Right lobe of liver (tissue), 6 donors: ENCODE results near the gene RHEX. TPM values are rescaled to one million over a fixed set of nuclear protein-coding genes. Genes with fewer than 3 reads are reported as not detected.

Experiments
- ATAC-seq, 4 donors: fragments of 200-7000 bp; cut with Tn5 transposase; one replicate each; pipeline ENCODE4 v1.9.1; 2020; ENCODE audit warnings: mild to moderate bottlenecking in 4 of 4, moderate library complexity in 4 of 4
- DNase-seq, 3 donors: peaks; one replicate each; pipeline ENCODE4 v3.0.0-alpha.2; 2020
- H3K27ac ChIP-seq, 3 donors: fragments of 200-600 bp; one replicate each; pipeline ENCODE4 v1.8.0; 2022
- H3K27me3 ChIP-seq, 2 donors: fragments of 200-600 bp; one replicate each; pipeline ENCODE4 v1.8.0; 2022
- H3K36me3 ChIP-seq, 4 donors: fragments of 200-600 bp; sonication (generic) in 1 of 4; one replicate each; pipeline versions ENCODE4 v1.5.1 to v1.8.0; 2017 to 2022; ENCODE audit warnings: control low read depth in 1 of 4
- H3K4me1 ChIP-seq, 4 donors: fragments of 200-600 bp; sonication (generic) in 1 of 4; one replicate each; pipeline versions ENCODE4 v1.5.1 to v1.8.0; 2017 to 2022; ENCODE audit warnings: control low read depth in 1 of 4
- H3K4me3 ChIP-seq, 3 donors: fragments of 200-600 bp; one replicate each; pipeline ENCODE4 v1.8.0; 2022
- H3K9me3 ChIP-seq, 4 donors: fragments of 200-600 bp; sonication (generic) in 1 of 4; one replicate each; pipeline versions ENCODE4 v1.5.1 to v1.8.0; 2017 to 2022; ENCODE audit warnings: control low read depth in 1 of 4
- CTCF ChIP-seq, 4 donors: fragments of 200-600 bp in 3 of 4; fragments of 450-650 bp in 1 of 4; IDR thresholded peaks; one replicate each; pipeline versions ENCODE4 v1.5.1 to v1.8.0; 2016 to 2022; ENCODE audit warnings: antibody characterized with exemption in 4 of 4, mild to moderate bottlenecking in 2 of 4
- POLR2A ChIP-seq: fragments of 450-650 bp; IDR thresholded peaks from one replicate; pipeline ENCODE4 v1.6.1; 2017; ENCODE audit warnings: antibody characterized with exemption, mild to moderate bottlenecking
- whole genome bisulfite sequencing: methylation state at CpG from one replicate; pipeline ENCODE4 v1.1.6; 2018; ENCODE audit warnings: low coverage, low lambda C conversion rate; ENCODE audit not compliant: insufficient coverage; ENCODE audit errors: missing lambda C conversion rate; 5-methylcytosine and 5-hydroxymethylcytosine counted together
- intact Hi-C, 2 donors: fragments of 100-400 bp; cut with DNase I; formaldehyde crosslinking; loops; one replicate each; pipeline versions ENCODE4 v1.11.2 to v1.14.1; 2022
- total RNA-seq, 6 experiments: library from RNA; depleted of rRNA in 2 of 6; stranded (reverse); fragments of >200 nt in 2 of 6; fragmentation: NEBNext Ultra II Directional in 3 of 6; extraction: Animal tissue kit (Norgen Biotek cat#: 25700) in 3 of 6; gene quantifications; one replicate each; pipeline versions ENCODE4 v1.1.0 to v1.2.4, GENCODE V29; 2016 to 2023
- donor health status: DM: no; HTN: yes; CAD: no.
- donor health status: DM: no; HTN: no; CAD: no.
- donor health status: DM: no; HTN: no; CAD: no.
- donor health status: DM: no; HTN: yes; CAD: no.
- donor health status: DM: no; HTN: yes; CAD: no.

RHEX gene
- total RNA-seq, 6 experiments from 2014 or later, result 0.18 to 0.57 (median 0.26) TPM; not detected in 1

GRCh38 chr1:206100226-206100815 lies 47.3 kb downstream of the RHEX start:
- WGBS, result 50% methylated on average over 1 of the region's 1 CpG
- DNase-seq, result no peak

DNA sequence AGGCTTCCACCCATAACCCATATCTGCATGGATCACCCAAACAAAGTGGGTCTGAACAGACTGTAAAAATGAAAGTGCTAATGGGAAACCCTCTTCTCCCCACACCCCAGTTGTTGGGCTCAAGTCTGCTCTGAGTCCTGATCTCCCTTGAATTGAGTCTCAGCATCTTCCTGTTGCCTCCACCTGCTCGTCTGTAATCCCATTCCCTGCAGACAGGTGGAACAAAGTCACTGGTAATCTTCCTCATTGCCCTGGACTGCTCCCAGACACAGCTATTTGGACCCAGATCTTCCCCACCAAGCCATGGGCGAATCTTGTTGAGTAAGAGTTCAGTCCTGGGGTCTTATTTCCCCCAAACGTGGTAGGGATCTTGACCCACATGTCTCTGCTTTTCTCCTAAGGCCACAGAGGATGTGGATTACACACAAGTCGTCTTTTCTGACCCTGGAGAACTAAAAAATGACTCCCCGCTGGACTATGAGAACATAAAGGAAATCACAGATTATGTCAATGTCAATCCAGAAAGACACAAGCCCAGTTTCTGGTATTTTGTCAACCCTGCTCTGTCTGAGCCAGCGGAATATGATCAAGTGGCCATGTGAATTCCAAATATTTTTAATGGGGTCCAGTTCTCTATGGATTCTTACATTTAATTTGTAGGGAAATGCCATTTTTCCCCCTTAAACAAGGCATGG lies 48.5 kb downstream of the RHEX start:
- intact Hi-C loops, result loop anchor here (10.0 kb wide), 3 partner anchors 67 to 177 kb away; partner anchors contain the start of gene CTSE (in 1 of the 2)
- WGBS, result 58% methylated on average over 6 of the region's 6 CpGs
- no peak overlapping the region for H3K4me3 ChIP-seq

More at GRCh38 chr1:206100226-206100815, 47.3 kb downstream of the RHEX start:
- H3K4me1 ChIP-seq, result no peaks in the 10 kb centered on the region
- H3K4me3 ChIP-seq, result no peak overlapping the region
- no peaks in the 10 kb centered on the region for H3K36me3 ChIP-seq
- intact Hi-C loops, result loop anchor here (10.0 kb wide), 3 partner anchors 66 to 176 kb away; partner anchors contain the start of gene CTSE (in 1 of the 2)
- ATAC-seq, result no peak
- H3K27me3 ChIP-seq, result no peaks in the 10 kb centered on the region
- no peak for TF ChIP-seq CTCF (IDR thresholded peaks at IDR 0.05)
- TF ChIP-seq POLR2A, result no peak
- no peak overlapping the region for H3K27ac ChIP-seq
- no peaks in the 10 kb centered on the region for H3K9me3 ChIP-seq

GRCh38 chr1:206102292-206102936 lies 49.4 kb downstream of the RHEX start:
- Histone ChIP-seq H3K4me1 (no peaks in the 10 kb centered on the region), H3K36me3 (no peaks in the 10 kb centered on the region), H3K27me3 (no peaks in the 10 kb centered on the region), H3K9me3 (no peaks in the 10 kb centered on the region), H3K4me3 (no peak overlapping the region), H3K27ac (no peak overlapping the region)
- DNase-seq (no peak), ATAC-seq (peak in 1 of 4 donors; percentile 7)
- TF ChIP-seq CTCF (IDR thresholded peaks at IDR 0.05) (no peak), POLR2A (no peak)
- intact Hi-C loops, result loop anchor here (10.0 kb wide), 3 partner anchors 68 to 178 kb away; partner anchors contain the start of gene CTSE (in 1 of the 2)

More for the DNA sequence above, 48.5 kb downstream of the RHEX start:
- no peaks in the 10 kb centered on the region for H3K9me3 ChIP-seq
- no peak for TF ChIP-seq CTCF (IDR thresholded peaks at IDR 0.05)
- TF ChIP-seq POLR2A, result no peak
- H3K27ac ChIP-seq, result no peak overlapping the region
- DNase-seq, result no peak
- no peaks in the 10 kb centered on the region for H3K4me1 ChIP-seq
- H3K36me3 ChIP-seq, result no peaks in the 10 kb centered on the region
- H3K27me3 ChIP-seq, result no peaks in the 10 kb centered on the region
- ATAC-seq, result no peak

GRCh38 chr1:206103979-206104378 lies 51.0 kb downstream of the RHEX start:
- 90% methylated on average over 2 of the region's 10 CpGs for WGBS

More at GRCh38 chr1:206103979-206104378, 51.0 kb downstream of the RHEX start:
- H3K4me3 ChIP-seq, result no peak overlapping the region
- H3K4me1 ChIP-seq, result no peaks in the 10 kb centered on the region
- no peaks in the 10 kb centered on the region for H3K27me3 ChIP-seq
- DNase-seq, result no peak
- no peaks in the 10 kb centered on the region for H3K36me3 ChIP-seq
- intact Hi-C loops, result loop anchor here (10.0 kb wide), 3 partner anchors 69 to 179 kb away; partner anchors contain the start of gene CTSE (in 1 of the 2)
- ATAC-seq, result no peak
- no peak overlapping the region for H3K27ac ChIP-seq
- TF ChIP-seq POLR2A, result no peak
- TF ChIP-seq CTCF (IDR thresholded peaks at IDR 0.05), result no peak
- no peaks in the 10 kb centered on the region for H3K9me3 ChIP-seq
